GM18502 (cell line): ENCODE results near the gene CATSPER3.

Experiments used
- ATAC-seq: cut with Tn5 transposase; IDR thresholded peaks from one replicate; pipeline ENCODE4 v1.9.1; 2021; ENCODE audit warnings: mild to moderate bottlenecking; ENCODE audit not compliant: unreplicated experiment, poor library complexity

The CATSPER3 gene

GRCh38 chr5:135009736-135010501 lies 42.2 kb downstream of the CATSPER3 start:
- no peak for ATAC-seq

- no peak for ATAC-seq
Observed at GRCh38 chr5:135010502-135011354, 43.0 kb downstream of the CATSPER3 start.

GRCh38 chr5:135011355-135012032 lies 43.8 kb downstream of the CATSPER3 start:
- no peak for ATAC-seq

GRCh38 chr5:135012033-135012588 lies 44.4 kb downstream of the CATSPER3 start:
- no peak for ATAC-seq

- ATAC-seq, result no peak
Observed at GRCh38 chr5:135012951-135013391, 45.3 kb downstream of the CATSPER3 start.

- no peak for ATAC-seq
Observed at GRCh38 chr5:135013445-135013844, 45.7 kb downstream of the CATSPER3 start.

GRCh38 chr5:135013947-135014570 lies 46.4 kb downstream of the CATSPER3 start:
- no peak for ATAC-seq

GRCh38 chr5:135015942-135016341 lies 48.2 kb downstream of the CATSPER3 start:
- ATAC-seq, result no peak

GRCh38 chr5:135016861-135017290 lies 49.2 kb downstream of the CATSPER3 start:
- no peak for ATAC-seq

GRCh38 chr5:135018457-135018856 lies 50.8 kb downstream of the CATSPER3 start:
- no peak for ATAC-seq

GRCh38 chr5:135019314-135019713 lies 51.6 kb downstream of the CATSPER3 start:
- no peak for ATAC-seq

GRCh38 chr5:135020111-135020895 lies 52.6 kb downstream of the CATSPER3 start:
- ATAC-seq, result no peak

GRCh38 chr5:135024956-135025729 lies 57.4 kb downstream of the CATSPER3 start:
- ATAC-seq, result no peak

GRCh38 chr5:135025730-135026644 lies 58.3 kb downstream of the CATSPER3 start:
- no peak for ATAC-seq

- ATAC-seq, result no peak
Observed at GRCh38 chr5:135026645-135027265, 59.0 kb downstream of the CATSPER3 start.

- no peak for ATAC-seq
Observed at GRCh38 chr5:135027266-135027696, 59.6 kb downstream of the CATSPER3 start.
